Muscle of arm (tissue), 12 donors: ENCODE data around the gene SORCS2. TPM values are rescaled to one million over a fixed set of nuclear protein-coding genes. Genes with fewer than 3 reads are reported as not detected.

Experiments used
- DNase-seq: peaks from one replicate; pipeline ENCODE4 v3.0.0-alpha.2; 2013
- polyA plus RNA-seq, 12 donors: library from polyadenylated mRNA; unstranded; fragments of 120-200 nt; gene quantifications; one replicate each; pipeline ENCODE4 v1.2.1, GENCODE V29; 2013; ENCODE audit not compliant: insufficient read length in 12 of 12

Gene SORCS2
- polyA plus RNA-seq, 12 donors: 5.6 to 18.2 (median 8.3) TPM; not detected in 1

- no peak for DNase-seq
Measured at GRCh38 chr4:7390906-7391636, 198.7 kb downstream of the SORCS2 start.

GRCh38 chr4:7391637-7392437 is 199.5 kb downstream of the SORCS2 start:
- DNase-seq: no peak

- DNase-seq: peak; percentile 62
Measured at GRCh38 chr4:7392438-7393421, 200.4 kb downstream of the SORCS2 start.

GRCh38 chr4:7393601-7394575 is 201.6 kb downstream of the SORCS2 start:
- DNase-seq: no peak

GRCh38 chr4:7394681-7395451 is 202.5 kb downstream of the SORCS2 start:
- no peak for DNase-seq

GRCh38 chr4:7395645-7396044 is 203.3 kb downstream of the SORCS2 start:
- DNase-seq: no peak

GRCh38 chr4:7396186-7396910 is 204.0 kb downstream of the SORCS2 start:
- no peak for DNase-seq

- DNase-seq: no peak
Measured at GRCh38 chr4:7397206-7398103, 205.1 kb downstream of the SORCS2 start.

- peak; percentile 47 for DNase-seq
Measured at GRCh38 chr4:7398104-7398423, 205.7 kb downstream of the SORCS2 start.

GRCh38 chr4:7398788-7399439 is 206.6 kb downstream of the SORCS2 start:
- DNase-seq: no peak

GRCh38 chr4:7399440-7400234 is 207.3 kb downstream of the SORCS2 start:
- DNase-seq: no peak

- no peak for DNase-seq
Measured at GRCh38 chr4:7400671-7401298, 208.4 kb downstream of the SORCS2 start.

GRCh38 chr4:7402526-7402925 is 210.2 kb downstream of the SORCS2 start:
- no peak for DNase-seq

GRCh38 chr4:7403001-7403400 is 210.7 kb downstream of the SORCS2 start:
- no peak for DNase-seq

GRCh38 chr4:7408166-7408565 is 215.8 kb downstream of the SORCS2 start:
- DNase-seq: no peak

- peak; percentile 74 for DNase-seq
Measured at GRCh38 chr4:7410446-7410845, 218.1 kb downstream of the SORCS2 start.
